GM21576 (cell line): ENCODE measurements around the gene SLC8B1.

Source experiments
- ATAC-seq: cut with Tn5 transposase; IDR thresholded peaks from one replicate; pipeline ENCODE4 v1.9.1; 2021; ENCODE audit warnings: mild to moderate bottlenecking, moderate library complexity; ENCODE audit not compliant: unreplicated experiment

The SLC8B1 gene

DNA sequence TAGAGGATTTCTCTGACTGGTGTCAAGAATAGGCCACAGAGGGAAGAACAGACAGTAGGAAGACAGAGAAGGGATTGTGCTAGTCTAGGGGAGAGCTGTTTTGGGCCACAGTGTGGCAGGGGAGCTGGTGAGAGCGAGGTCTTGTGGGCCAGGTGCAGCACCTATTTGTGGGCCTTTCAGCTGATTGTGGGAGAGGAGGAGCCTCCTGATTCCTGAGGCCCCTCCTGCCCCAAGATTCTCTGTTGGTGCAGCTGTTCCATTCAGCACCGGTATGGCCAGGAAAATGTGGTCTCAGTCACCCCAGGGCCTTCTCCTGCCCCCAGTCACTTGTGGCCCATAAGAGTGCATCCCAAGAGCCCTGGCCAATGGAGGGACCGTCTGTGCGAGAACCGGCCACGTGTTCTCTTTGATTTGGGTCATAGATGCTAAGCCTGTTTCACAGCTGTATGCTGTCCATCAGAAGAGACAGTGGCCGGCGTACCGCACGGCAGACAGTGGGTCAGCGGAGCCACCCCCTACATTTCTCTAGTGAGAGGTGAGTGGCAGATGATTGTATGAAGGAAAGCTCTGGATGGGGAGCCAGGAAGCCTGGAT lies 86.0 kb downstream of the SLC8B1 start:
- ATAC-seq = no peak
